ENCODE data around the gene HACD2. TPM values are rescaled to one million over a fixed set of nuclear protein-coding genes. Genes with fewer than 3 reads are reported as not detected.

The HACD2 gene
- total RNA-seq, 1 donor from 2014 or later, result 13.9 TPM

DNA sequence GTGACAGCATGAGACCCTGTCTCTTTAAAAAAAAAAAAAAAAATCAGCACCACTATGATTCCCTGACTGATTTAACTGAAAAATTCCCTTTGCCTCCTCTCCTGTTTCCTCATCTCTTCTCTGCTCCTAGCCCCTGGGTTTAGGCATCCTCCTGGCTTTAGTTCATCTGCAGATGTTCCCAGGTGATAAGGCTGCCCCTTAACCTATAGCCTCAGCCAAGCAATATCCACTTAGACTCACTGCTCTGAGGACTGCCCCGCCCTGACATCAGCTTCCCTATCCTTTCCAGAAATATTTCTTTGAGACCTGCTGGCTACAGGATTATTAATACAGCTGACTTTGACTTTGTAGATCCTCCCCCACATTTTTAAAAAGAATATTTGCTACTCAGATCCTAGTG lies 39.4 kb upstream of the HACD2 start:
- Mint-ChIP-seq H3K36me3 (ENCODE audit: low read depth, unreplicated experiment) (peaks cover 15% of the 10 kb centered on the region), H3K4me3 (ENCODE audit: unreplicated experiment) (no peak overlapping the region), H3K27ac (ENCODE audit: unreplicated experiment) (no peak overlapping the region), H3K9me3 (ENCODE audit: unreplicated experiment) (no peaks in the 10 kb centered on the region), H3K27me3 (ENCODE audit: unreplicated experiment) (peaks cover 6% of the 10 kb centered on the region), H3K4me1 (ENCODE audit: unreplicated experiment) (peaks cover 17% of the 10 kb centered on the region)
- TF ChIP-seq, protein P1, sequence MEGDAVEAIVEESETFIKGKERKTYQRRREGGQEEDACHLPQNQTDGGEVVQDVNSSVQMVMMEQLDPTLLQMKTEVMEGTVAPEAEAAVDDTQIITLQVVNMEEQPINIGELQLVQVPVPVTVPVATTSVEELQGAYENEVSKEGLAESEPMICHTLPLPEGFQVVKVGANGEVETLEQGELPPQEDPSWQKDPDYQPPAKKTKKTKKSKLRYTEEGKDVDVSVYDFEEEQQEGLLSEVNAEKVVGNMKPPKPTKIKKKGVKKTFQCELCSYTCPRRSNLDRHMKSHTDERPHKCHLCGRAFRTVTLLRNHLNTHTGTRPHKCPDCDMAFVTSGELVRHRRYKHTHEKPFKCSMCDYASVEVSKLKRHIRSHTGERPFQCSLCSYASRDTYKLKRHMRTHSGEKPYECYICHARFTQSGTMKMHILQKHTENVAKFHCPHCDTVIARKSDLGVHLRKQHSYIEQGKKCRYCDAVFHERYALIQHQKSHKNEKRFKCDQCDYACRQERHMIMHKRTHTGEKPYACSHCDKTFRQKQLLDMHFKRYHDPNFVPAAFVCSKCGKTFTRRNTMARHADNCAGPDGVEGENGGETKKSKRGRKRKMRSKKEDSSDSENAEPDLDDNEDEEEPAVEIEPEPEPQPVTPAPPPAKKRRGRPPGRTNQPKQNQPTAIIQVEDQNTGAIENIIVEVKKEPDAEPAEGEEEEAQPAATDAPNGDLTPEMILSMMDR (IDR thresholded peaks at IDR 0.05; ENCODE audit: unreplicated experiment), result no peak
- DNase-seq (ENCODE audit: low spot score), result no peak

DNA sequence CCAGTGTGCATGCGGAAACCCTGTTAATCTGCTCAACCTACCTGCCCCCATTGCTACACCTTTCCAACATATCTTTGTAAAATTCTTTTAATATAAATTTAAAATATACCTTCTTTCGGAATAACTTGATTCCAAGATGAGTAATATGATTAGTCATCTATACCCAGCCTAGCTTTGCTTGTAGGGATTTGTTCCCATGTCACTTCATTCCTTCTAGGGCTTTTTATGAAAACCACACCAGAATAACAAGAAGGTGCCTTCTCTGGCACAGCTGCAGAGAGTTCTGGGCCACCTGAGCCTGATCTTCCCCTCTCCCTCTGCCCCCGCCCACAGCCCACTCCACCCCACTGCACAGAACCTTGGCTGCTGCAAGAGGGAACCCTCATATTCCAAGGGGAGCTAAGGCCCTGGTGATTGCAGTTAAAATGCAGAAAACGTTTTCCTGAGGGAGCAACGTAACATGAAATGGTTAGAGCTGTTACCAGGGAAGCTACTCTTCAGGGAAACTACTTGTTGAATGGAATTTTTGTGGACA lies 38.6 kb upstream of the HACD2 start:
- Mint-ChIP-seq H3K27ac (ENCODE audit: unreplicated experiment) (no peak overlapping the region), H3K9me3 (ENCODE audit: unreplicated experiment) (no peaks in the 10 kb centered on the region), H3K27me3 (ENCODE audit: unreplicated experiment) (peaks cover 6% of the 10 kb centered on the region), H3K4me1 (ENCODE audit: unreplicated experiment) (peaks cover 21% of the 10 kb centered on the region), H3K36me3 (ENCODE audit: low read depth, unreplicated experiment) (peaks cover 12% of the 10 kb centered on the region), H3K4me3 (ENCODE audit: unreplicated experiment) (no peak overlapping the region)
- no peak for DNase-seq (ENCODE audit: low spot score)
- TF ChIP-seq, protein P1 (IDR thresholded peaks at IDR 0.05; ENCODE audit: unreplicated experiment), result no peak

DNA sequence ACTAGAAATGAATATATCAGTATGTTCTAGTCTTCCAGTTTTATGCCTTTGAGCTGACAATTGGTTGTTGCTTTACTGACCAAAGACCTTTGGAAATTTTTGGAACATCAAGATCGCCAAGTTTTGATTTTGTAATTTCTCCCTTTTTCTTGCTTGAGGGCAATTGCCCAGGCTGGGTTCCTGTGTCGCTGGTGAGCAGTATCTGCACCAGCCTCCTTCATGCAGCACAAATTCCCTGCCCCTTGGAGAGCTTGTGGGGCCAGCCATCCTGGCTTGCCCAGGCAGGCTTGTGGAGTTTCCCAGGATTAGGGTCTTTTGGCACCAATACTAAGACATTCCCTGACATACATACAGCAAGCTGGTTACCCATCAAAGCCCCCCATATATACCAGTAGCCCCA lies 37.9 kb upstream of the HACD2 start:
- H3K27me3 Mint-ChIP-seq (ENCODE audit: unreplicated experiment), result peaks cover 9% of the 10 kb centered on the region
- H3K4me3 Mint-ChIP-seq (ENCODE audit: unreplicated experiment), result no peak overlapping the region
- no peaks in the 10 kb centered on the region for H3K9me3 Mint-ChIP-seq (ENCODE audit: unreplicated experiment)
- H3K27ac Mint-ChIP-seq (ENCODE audit: unreplicated experiment), result no peak overlapping the region
- peaks cover 21% of the 10 kb centered on the region for H3K4me1 Mint-ChIP-seq (ENCODE audit: unreplicated experiment)
- TF ChIP-seq, protein P1 (IDR thresholded peaks at IDR 0.05; ENCODE audit: unreplicated experiment), result no peak
- no peak for DNase-seq (ENCODE audit: low spot score)
- H3K36me3 Mint-ChIP-seq (ENCODE audit: low read depth, unreplicated experiment), result peaks cover 12% of the 10 kb centered on the region

DNA sequence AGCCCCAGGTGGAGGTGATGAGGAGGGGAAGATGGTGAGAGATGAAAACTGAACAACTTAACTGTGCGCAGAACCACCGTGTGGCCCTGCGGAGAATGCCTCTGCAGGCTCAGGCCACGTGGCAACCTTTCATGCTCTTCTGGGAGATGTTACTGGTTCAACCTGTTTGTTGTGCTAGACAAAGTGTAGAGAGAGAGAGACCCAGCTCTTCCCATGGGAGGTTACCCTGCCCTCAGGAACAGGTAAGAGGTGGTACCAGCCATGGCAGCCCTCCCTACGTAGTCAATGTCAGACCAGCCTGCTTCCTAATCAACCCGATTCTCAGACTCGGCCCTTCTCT lies 37.0 kb upstream of the HACD2 start:
- H3K27me3 Mint-ChIP-seq (ENCODE audit: unreplicated experiment), result peaks cover 9% of the 10 kb centered on the region
- H3K4me3 Mint-ChIP-seq (ENCODE audit: unreplicated experiment), result no peak overlapping the region
- H3K27ac Mint-ChIP-seq (ENCODE audit: unreplicated experiment), result no peak overlapping the region
- peaks cover 21% of the 10 kb centered on the region for H3K4me1 Mint-ChIP-seq (ENCODE audit: unreplicated experiment)
- TF ChIP-seq, protein P1 (IDR thresholded peaks at IDR 0.05; ENCODE audit: unreplicated experiment), result no peak
- DNase-seq (ENCODE audit: low spot score), result no peak
- H3K36me3 Mint-ChIP-seq (ENCODE audit: low read depth, unreplicated experiment), result peaks cover 6% of the 10 kb centered on the region
- H3K9me3 Mint-ChIP-seq (ENCODE audit: unreplicated experiment), result no peaks in the 10 kb centered on the region

DNA sequence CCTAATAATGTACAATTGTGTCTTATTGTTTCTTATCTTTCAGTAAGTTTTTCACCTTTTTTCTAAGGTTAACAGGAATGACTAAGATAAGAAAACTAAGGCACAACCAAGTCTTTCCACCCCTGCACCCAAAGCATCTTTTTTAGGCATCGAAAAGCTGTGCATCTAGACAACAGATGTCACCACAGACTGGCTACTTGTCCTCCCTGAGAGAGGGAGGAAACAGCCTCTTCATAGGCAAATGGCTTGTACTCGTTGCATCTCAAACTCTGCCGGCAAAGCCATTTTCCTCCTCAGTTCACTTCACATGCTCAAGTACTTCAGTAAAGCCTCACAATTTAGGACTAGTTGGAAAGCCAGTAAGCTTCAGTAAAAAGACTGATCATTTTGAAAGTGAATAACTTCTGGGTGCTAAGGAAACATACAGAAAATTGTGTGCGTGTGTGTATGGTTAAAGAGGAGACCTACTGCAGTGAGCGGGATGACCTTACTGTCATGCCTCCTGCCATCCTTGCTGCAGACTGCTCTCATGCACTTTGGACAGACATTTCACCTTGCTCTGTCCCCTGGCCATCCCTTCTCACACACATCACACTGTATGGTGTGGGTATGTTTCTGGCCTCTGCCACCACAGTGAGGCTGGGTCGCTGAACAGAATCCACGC lies 36.5 kb upstream of the HACD2 start:
- no peak for DNase-seq (ENCODE audit: low spot score)
- Mint-ChIP-seq H3K4me1 (ENCODE audit: unreplicated experiment) (peaks cover 21% of the 10 kb centered on the region), H3K36me3 (ENCODE audit: low read depth, unreplicated experiment) (peaks cover 6% of the 10 kb centered on the region), H3K4me3 (ENCODE audit: unreplicated experiment) (no peak overlapping the region), H3K27me3 (ENCODE audit: unreplicated experiment) (peaks cover 9% of the 10 kb centered on the region), H3K9me3 (ENCODE audit: unreplicated experiment) (no peaks in the 10 kb centered on the region), H3K27ac (ENCODE audit: unreplicated experiment) (no peak overlapping the region)
- TF ChIP-seq, protein P1 (IDR thresholded peaks at IDR 0.05; ENCODE audit: unreplicated experiment), result no peak

Measured in endothelial cell (in vitro differentiated cells).